ENCODE measurements around the gene ACOX2. TPM values are rescaled to one million over a fixed set of nuclear protein-coding genes. Genes with fewer than 3 reads are reported as not detected.

The ACOX2 gene
- total and polyA plus RNA-seq, 4 donors = 11.1 to 33.3 (median 15.6) TPM

- no peaks in the 10 kb centered on the region for H3K36me3 ChIP-seq (ENCODE audit: control insufficient read depth, insufficient read depth, low read length)
- H3K4me1 ChIP-seq (ENCODE audit: control insufficient read depth, insufficient read depth, low read length) = peaks cover 8% of the 10 kb centered on the region
- H3K4me3 ChIP-seq (ENCODE audit: low read depth, low read length) = no peak overlapping the region
- H3K9me3 ChIP-seq (ENCODE audit: control insufficient read depth, insufficient read depth, low read length) = peaks cover 1% of the 10 kb centered on the region
- 54% methylated on average over 4 of the region's 7 CpGs for WGBS (ENCODE audit: insufficient coverage)
- H3K27me3 ChIP-seq (ENCODE audit: control insufficient read depth, insufficient read depth, low read length) = no peaks in the 10 kb centered on the region
- no peak overlapping the region for H3K27ac ChIP-seq (ENCODE audit: low read depth, low read length)
- peak in 2 of 6 donors; percentile 20 to 44 for DNase-seq (ENCODE audit: low read depth in 4 of 6, low spot score in 6 of 6)
These were observed 52.8 kb downstream of the ACOX2 start for GRCh38 chr3:58484045-58484721.

- 69% methylated on average over 2 of the region's 8 CpGs for WGBS (ENCODE audit: insufficient coverage)
- H3K27ac ChIP-seq (ENCODE audit: low read depth, low read length) = no peak overlapping the region
- H3K9me3 ChIP-seq (ENCODE audit: control insufficient read depth, insufficient read depth, low read length) = peaks cover 1% of the 10 kb centered on the region
- no peaks in the 10 kb centered on the region for H3K27me3 ChIP-seq (ENCODE audit: control insufficient read depth, insufficient read depth, low read length)
- DNase-seq (ENCODE audit: low read depth in 4 of 6, low spot score in 6 of 6) = peak in 2 of 6 donors; percentile 37 to 78
- peaks cover 8% of the 10 kb centered on the region for H3K4me1 ChIP-seq (ENCODE audit: control insufficient read depth, insufficient read depth, low read length)
- no peaks in the 10 kb centered on the region for H3K36me3 ChIP-seq (ENCODE audit: control insufficient read depth, insufficient read depth, low read length)
- no peak overlapping the region for H3K4me3 ChIP-seq (ENCODE audit: low read depth, low read length)
These were observed 53.9 kb downstream of the ACOX2 start for GRCh38 chr3:58482917-58483636.

- WGBS (ENCODE audit: insufficient coverage) = 100% methylated on average over 1 of the region's 2 CpGs
- Histone ChIP-seq H3K27ac (ENCODE audit: low read depth, low read length) (no peak overlapping the region), H3K4me1 (ENCODE audit: control insufficient read depth, insufficient read depth, low read length) (peaks cover 8% of the 10 kb centered on the region), H3K27me3 (ENCODE audit: control insufficient read depth, insufficient read depth, low read length) (no peaks in the 10 kb centered on the region), H3K9me3 (ENCODE audit: control insufficient read depth, insufficient read depth, low read length) (peaks cover 1% of the 10 kb centered on the region), H3K4me3 (ENCODE audit: low read depth, low read length) (no peak overlapping the region), H3K36me3 (ENCODE audit: control insufficient read depth, insufficient read depth, low read length) (no peaks in the 10 kb centered on the region)
- DNase-seq (ENCODE audit: low read depth in 4 of 6, low spot score in 6 of 6) = no peak
These were observed 56.7 kb downstream of the ACOX2 start for GRCh38 chr3:58480309-58480708.

GRCh38 chr3:58478781-58479180 lies 58.2 kb downstream of the ACOX2 start:
- H3K9me3 ChIP-seq (ENCODE audit: control insufficient read depth, insufficient read depth, low read length) = peaks cover 1% of the 10 kb centered on the region
- no peaks in the 10 kb centered on the region for H3K36me3 ChIP-seq (ENCODE audit: control insufficient read depth, insufficient read depth, low read length)
- no peak overlapping the region for H3K27ac ChIP-seq (ENCODE audit: low read depth, low read length)
- no peaks in the 10 kb centered on the region for H3K4me1 ChIP-seq (ENCODE audit: control insufficient read depth, insufficient read depth, low read length)
- DNase-seq (ENCODE audit: low read depth in 4 of 6, low spot score in 6 of 6) = no peak
- no peaks in the 10 kb centered on the region for H3K27me3 ChIP-seq (ENCODE audit: control insufficient read depth, insufficient read depth, low read length)
- 100% methylated on average over 2 of the region's 2 CpGs for WGBS (ENCODE audit: insufficient coverage)
- no peak overlapping the region for H3K4me3 ChIP-seq (ENCODE audit: low read depth, low read length)

GRCh38 chr3:58474967-58475578 lies 61.9 kb downstream of the ACOX2 start:
- Histone ChIP-seq H3K27me3 (ENCODE audit: control insufficient read depth, insufficient read depth, low read length) (no peaks in the 10 kb centered on the region), H3K36me3 (ENCODE audit: control insufficient read depth, insufficient read depth, low read length) (no peaks in the 10 kb centered on the region), H3K4me3 (ENCODE audit: low read depth, low read length) (no peak overlapping the region), H3K4me1 (ENCODE audit: control insufficient read depth, insufficient read depth, low read length) (no peaks in the 10 kb centered on the region), H3K9me3 (ENCODE audit: control insufficient read depth, insufficient read depth, low read length) (no peaks in the 10 kb centered on the region), H3K27ac (ENCODE audit: low read depth, low read length) (no peak overlapping the region)
- no peak for DNase-seq (ENCODE audit: low read depth in 4 of 6, low spot score in 6 of 6)
- 61% methylated on average over 2 of the region's 3 CpGs for WGBS (ENCODE audit: insufficient coverage)

- WGBS (ENCODE audit: insufficient coverage) = no CpG with 5 or more reads among the region's 1 CpG
- Histone ChIP-seq H3K4me3 (ENCODE audit: low read depth, low read length) (no peak overlapping the region), H3K36me3 (ENCODE audit: control insufficient read depth, insufficient read depth, low read length) (no peaks in the 10 kb centered on the region), H3K27me3 (ENCODE audit: control insufficient read depth, insufficient read depth, low read length) (no peaks in the 10 kb centered on the region), H3K9me3 (ENCODE audit: control insufficient read depth, insufficient read depth, low read length) (no peaks in the 10 kb centered on the region), H3K27ac (ENCODE audit: low read depth, low read length) (no peak overlapping the region), H3K4me1 (ENCODE audit: control insufficient read depth, insufficient read depth, low read length) (no peaks in the 10 kb centered on the region)
- DNase-seq (ENCODE audit: low read depth in 4 of 6, low spot score in 6 of 6) = no peak
These were observed 62.6 kb downstream of the ACOX2 start for GRCh38 chr3:58474348-58474911.

GRCh38 chr3:58473275-58473674 lies 63.7 kb downstream of the ACOX2 start:
- WGBS (ENCODE audit: insufficient coverage) = no CpG with 5 or more reads among the region's 1 CpG
- H3K27ac ChIP-seq (ENCODE audit: low read depth, low read length) = no peak overlapping the region
- no peaks in the 10 kb centered on the region for H3K4me1 ChIP-seq (ENCODE audit: control insufficient read depth, insufficient read depth, low read length)
- H3K9me3 ChIP-seq (ENCODE audit: control insufficient read depth, insufficient read depth, low read length) = no peaks in the 10 kb centered on the region
- DNase-seq (ENCODE audit: low read depth in 4 of 6, low spot score in 6 of 6) = no peak
- H3K4me3 ChIP-seq (ENCODE audit: low read depth, low read length) = no peak overlapping the region
- no peaks in the 10 kb centered on the region for H3K27me3 ChIP-seq (ENCODE audit: control insufficient read depth, insufficient read depth, low read length)
- no peaks in the 10 kb centered on the region for H3K36me3 ChIP-seq (ENCODE audit: control insufficient read depth, insufficient read depth, low read length)

- Histone ChIP-seq H3K36me3 (ENCODE audit: control insufficient read depth, insufficient read depth, low read length) (no peaks in the 10 kb centered on the region), H3K27ac (ENCODE audit: low read depth, low read length) (peak overlapping the region; percentile 27)
- WGBS (ENCODE audit: insufficient coverage) = 84% methylated on average over 5 of the region's 10 CpGs
These were observed 65.7 kb downstream of the ACOX2 start for GRCh38 chr3:58471025-58471887.

More at GRCh38 chr3:58471025-58471887, 65.7 kb downstream of the ACOX2 start:
- no peak overlapping the region for H3K4me3 ChIP-seq (ENCODE audit: low read depth, low read length)
- H3K4me1 ChIP-seq (ENCODE audit: control insufficient read depth, insufficient read depth, low read length) = no peaks in the 10 kb centered on the region
- peak in 1 of 6 donors; percentile 44 for DNase-seq (ENCODE audit: low read depth in 4 of 6, low spot score in 6 of 6)
- no peaks in the 10 kb centered on the region for H3K9me3 ChIP-seq (ENCODE audit: control insufficient read depth, insufficient read depth, low read length)
- H3K27me3 ChIP-seq (ENCODE audit: control insufficient read depth, insufficient read depth, low read length) = no peaks in the 10 kb centered on the region

Measured in spinal cord (tissue), 10 donors.